ENCODE data around the gene APAF1.
"Not testable (repeated sequence)": the region's sequence is repeated elsewhere in the genome, so short reads cannot be mapped to it uniquely, and the experiment has no call there.

APAF1 gene

DNA sequence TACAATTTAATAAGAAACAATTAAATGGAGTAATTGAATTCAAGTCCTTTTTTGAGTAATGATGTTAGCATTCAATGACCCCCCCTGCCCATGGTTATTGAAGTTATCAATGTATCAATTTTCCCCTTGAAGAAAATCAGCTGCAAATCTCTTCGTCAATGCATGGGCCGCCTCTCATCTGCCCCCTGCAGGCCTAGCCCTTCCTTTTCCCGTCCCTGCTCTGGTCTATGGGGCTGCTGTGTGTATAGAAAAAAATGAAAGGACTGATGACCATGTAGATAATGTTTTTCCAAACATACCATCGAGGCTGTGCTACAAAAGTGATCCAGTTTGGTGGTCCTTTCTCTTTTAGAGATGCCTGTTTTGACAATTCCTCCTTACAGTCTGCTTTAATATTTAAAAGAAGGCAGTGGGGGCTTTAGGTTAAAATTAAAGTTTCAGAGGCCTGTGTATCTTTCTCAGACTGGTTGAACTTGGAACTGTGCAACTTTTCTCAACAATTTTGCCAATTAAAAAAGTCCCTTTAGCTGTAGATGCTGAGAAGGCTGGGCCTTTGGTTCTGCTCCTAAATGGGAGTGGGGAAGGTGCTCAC lies 98.4 kb downstream of the APAF1 start:
- H3K27me3 ChIP-seq (ENCODE audit: insufficient read depth, low read length) = peaks cover 27% of the 10 kb centered on the region
- 8% methylated on average over 3 of the region's 4 CpGs for WGBS

GRCh38 chr12:98744680-98745079 lies 99.6 kb downstream of the APAF1 start:
- 93% methylated on average over 2 of the region's 3 CpGs for WGBS
- Histone ChIP-seq H3K4me3 (ENCODE audit: low read length) (no peak overlapping the region), H3K9me3 (ENCODE audit: insufficient read depth, low read depth, low read length) (no peaks in the 10 kb centered on the region), H3K4me1 (ENCODE audit: insufficient read depth, low read length) (peaks cover 14% of the 10 kb centered on the region), H3K36me3 (ENCODE audit: insufficient read depth, low read length) (no peaks in the 10 kb centered on the region), H3K27me3 (ENCODE audit: insufficient read depth, low read length) (peaks cover 27% of the 10 kb centered on the region), H3K27ac (ENCODE audit: low read depth, low read length) (no peak overlapping the region), H3K9ac (ENCODE audit: low read depth, low read length) (no peak overlapping the region)

More for the DNA sequence above, 98.4 kb downstream of the APAF1 start:
- H3K9ac ChIP-seq (ENCODE audit: low read depth, low read length) = no peak overlapping the region
- peaks cover 14% of the 10 kb centered on the region for H3K4me1 ChIP-seq (ENCODE audit: insufficient read depth, low read length)
- H3K9me3 ChIP-seq (ENCODE audit: insufficient read depth, low read depth, low read length) = no peaks in the 10 kb centered on the region
- H3K4me3 ChIP-seq (ENCODE audit: low read length) = no peak overlapping the region
- no peaks in the 10 kb centered on the region for H3K36me3 ChIP-seq (ENCODE audit: insufficient read depth, low read length)
- no peak overlapping the region for H3K27ac ChIP-seq (ENCODE audit: low read depth, low read length)

GRCh38 chr12:98745578-98746391 lies 100.7 kb downstream of the APAF1 start:
- peak overlapping the region; percentile 58 for H3K4me3 ChIP-seq (ENCODE audit: low read length)
- 57% methylated on average over 54 of the region's 54 CpGs for WGBS
- no peaks in the 10 kb centered on the region for H3K36me3 ChIP-seq (ENCODE audit: insufficient read depth, low read length)
- no peak overlapping the region for H3K27ac ChIP-seq (ENCODE audit: low read depth, low read length)
- peak overlapping the region; percentile 45 for H3K9ac ChIP-seq (ENCODE audit: low read depth, low read length)
- peaks cover 14% of the 10 kb centered on the region for H3K4me1 ChIP-seq (ENCODE audit: insufficient read depth, low read length)
- H3K27me3 ChIP-seq (ENCODE audit: insufficient read depth, low read length) = peaks cover 27% of the 10 kb centered on the region
- no peaks in the 10 kb centered on the region for H3K9me3 ChIP-seq (ENCODE audit: insufficient read depth, low read depth, low read length)

DNA sequence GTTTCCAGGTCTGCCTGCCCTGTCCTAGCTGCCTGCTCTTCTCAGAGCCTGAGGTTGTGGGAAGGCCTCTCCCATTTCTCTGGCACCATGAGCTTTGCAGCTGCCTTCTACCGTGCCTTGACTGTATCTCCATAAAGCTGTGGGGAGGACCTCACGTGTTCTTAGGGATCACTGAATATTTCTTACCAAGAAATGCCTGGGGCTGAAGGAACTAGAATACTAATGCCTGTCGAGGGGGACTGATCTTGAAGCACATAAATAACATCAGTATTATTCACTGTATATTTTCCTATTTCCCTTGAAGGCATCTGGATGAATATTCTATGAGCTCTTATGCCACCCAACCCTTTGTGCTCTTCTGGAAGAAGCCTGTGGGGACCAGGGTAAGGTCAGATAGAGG lies 103.4 kb downstream of the APAF1 start:
- H3K27me3 ChIP-seq (ENCODE audit: insufficient read depth, low read length) = peaks cover 27% of the 10 kb centered on the region
- no peak overlapping the region for H3K9ac ChIP-seq (ENCODE audit: low read depth, low read length)
- H3K27ac ChIP-seq (ENCODE audit: low read depth, low read length) = no peak overlapping the region
- H3K9me3 ChIP-seq (ENCODE audit: insufficient read depth, low read depth, low read length) = no peaks in the 10 kb centered on the region
- peaks cover 9% of the 10 kb centered on the region; the same call in 1 of the 2 replicates for H3K4me1 ChIP-seq (ENCODE audit: insufficient read depth, low read length)
- WGBS = 97% methylated on average over 3 of the region's 3 CpGs
- H3K36me3 ChIP-seq (ENCODE audit: insufficient read depth, low read length) = no peaks in the 10 kb centered on the region
- no peak overlapping the region for H3K4me3 ChIP-seq (ENCODE audit: low read length)

DNA sequence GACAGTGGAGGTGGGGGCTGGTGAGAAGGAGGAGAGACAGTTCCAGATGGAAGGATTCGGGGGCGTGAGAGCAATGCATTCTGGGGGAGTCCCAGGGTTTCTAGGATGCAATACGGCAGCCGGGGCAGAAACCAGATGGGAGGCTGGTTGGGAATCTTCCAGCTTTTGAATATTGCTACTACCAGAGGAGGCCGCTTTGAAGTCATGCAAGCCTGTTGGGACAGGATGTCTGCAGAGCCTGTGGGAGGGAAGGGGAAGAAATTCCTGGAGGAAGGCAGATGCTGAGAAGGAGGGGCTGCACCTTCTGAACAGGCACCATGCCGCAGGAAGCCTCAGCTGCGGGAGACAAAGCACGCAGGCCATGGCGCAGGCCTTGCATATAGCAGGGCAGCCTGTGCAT lies 105.4 kb downstream of the APAF1 start:
- 80% methylated on average over 9 of the region's 9 CpGs for WGBS
- H3K4me1 ChIP-seq (ENCODE audit: insufficient read depth, low read length) = peaks cover 9% of the 10 kb centered on the region; the same call in 1 of the 2 replicates
- H3K9me3 ChIP-seq (ENCODE audit: insufficient read depth, low read depth, low read length) = no peaks in the 10 kb centered on the region
- H3K27me3 ChIP-seq (ENCODE audit: insufficient read depth, low read length) = peaks cover 17% of the 10 kb centered on the region
- no peaks in the 10 kb centered on the region for H3K36me3 ChIP-seq (ENCODE audit: insufficient read depth, low read length)
- H3K27ac ChIP-seq (ENCODE audit: low read depth, low read length) = no peak overlapping the region
- no peak overlapping the region for H3K9ac ChIP-seq (ENCODE audit: low read depth, low read length)
- H3K4me3 ChIP-seq (ENCODE audit: low read length) = no peak overlapping the region

DNA sequence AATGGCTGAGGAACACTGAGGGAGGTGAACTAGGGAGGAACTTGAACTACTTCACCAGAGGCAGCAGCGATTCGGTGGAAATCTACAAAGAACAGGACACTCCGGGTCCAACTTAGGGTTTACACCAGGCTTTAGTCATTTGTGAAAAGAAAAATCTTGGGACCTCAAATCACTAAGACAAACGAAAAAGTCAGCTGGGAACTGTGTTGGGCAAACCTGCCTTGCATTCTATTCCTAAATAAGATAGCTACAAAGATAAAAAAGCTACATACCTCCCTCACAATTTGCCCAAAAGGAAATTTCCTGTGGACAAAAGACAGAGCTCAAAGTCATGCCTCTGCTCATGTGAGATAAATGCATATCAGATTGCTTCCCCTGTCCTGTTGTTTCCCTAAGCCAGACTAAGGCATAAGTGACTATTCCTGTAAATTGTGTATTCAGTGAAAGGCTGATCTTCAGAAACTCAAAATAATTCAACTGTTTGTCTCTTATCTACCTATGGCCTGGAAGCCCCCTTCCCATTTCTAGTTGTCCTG lies 106.6 kb downstream of the APAF1 start:
- Histone ChIP-seq H3K9me3 (ENCODE audit: insufficient read depth, low read depth, low read length) (no peaks in the 10 kb centered on the region), H3K27me3 (ENCODE audit: insufficient read depth, low read length) (peaks cover 6% of the 10 kb centered on the region), H3K4me3 (ENCODE audit: low read length) (no peak overlapping the region), H3K9ac (ENCODE audit: low read depth, low read length) (no peak overlapping the region), H3K4me1 (ENCODE audit: insufficient read depth, low read length) (peaks cover 9% of the 10 kb centered on the region; the same call in 1 of the 2 replicates), H3K36me3 (ENCODE audit: insufficient read depth, low read length) (no peaks in the 10 kb centered on the region), H3K27ac (ENCODE audit: low read depth, low read length) (no peak overlapping the region)
- WGBS = 84% methylated on average over 4 of the region's 4 CpGs

GRCh38 chr12:98752726-98753125 lies 107.6 kb downstream of the APAF1 start:
- Histone ChIP-seq H3K4me1 (ENCODE audit: insufficient read depth, low read length) (peaks cover 9% of the 10 kb centered on the region; the same call in 1 of the 2 replicates), H3K4me3 (ENCODE audit: low read length) (no peak overlapping the region), H3K9me3 (ENCODE audit: insufficient read depth, low read depth, low read length) (no peaks in the 10 kb centered on the region), H3K9ac (ENCODE audit: low read depth, low read length) (no peak overlapping the region), H3K27ac (ENCODE audit: low read depth, low read length) (no peak overlapping the region), H3K36me3 (ENCODE audit: insufficient read depth, low read length) (no peaks in the 10 kb centered on the region), H3K27me3 (ENCODE audit: insufficient read depth, low read length) (no peaks in the 10 kb centered on the region)
- 77% methylated on average over 5 of the region's 5 CpGs for WGBS

GRCh38 chr12:98754095-98754494 lies 109.0 kb downstream of the APAF1 start:
- H3K27ac ChIP-seq (ENCODE audit: low read depth, low read length) = no peak overlapping the region
- H3K9me3 ChIP-seq (ENCODE audit: insufficient read depth, low read depth, low read length) = no peaks in the 10 kb centered on the region
- no peaks in the 10 kb centered on the region for H3K36me3 ChIP-seq (ENCODE audit: insufficient read depth, low read length)
- H3K27me3 ChIP-seq (ENCODE audit: insufficient read depth, low read length) = no peaks in the 10 kb centered on the region
- peaks cover 9% of the 10 kb centered on the region; the same call in 1 of the 2 replicates for H3K4me1 ChIP-seq (ENCODE audit: insufficient read depth, low read length)
- no peak overlapping the region for H3K9ac ChIP-seq (ENCODE audit: low read depth, low read length)
- 89% methylated on average over 5 of the region's 5 CpGs for WGBS
- H3K4me3 ChIP-seq (ENCODE audit: low read length) = no peak overlapping the region

DNA sequence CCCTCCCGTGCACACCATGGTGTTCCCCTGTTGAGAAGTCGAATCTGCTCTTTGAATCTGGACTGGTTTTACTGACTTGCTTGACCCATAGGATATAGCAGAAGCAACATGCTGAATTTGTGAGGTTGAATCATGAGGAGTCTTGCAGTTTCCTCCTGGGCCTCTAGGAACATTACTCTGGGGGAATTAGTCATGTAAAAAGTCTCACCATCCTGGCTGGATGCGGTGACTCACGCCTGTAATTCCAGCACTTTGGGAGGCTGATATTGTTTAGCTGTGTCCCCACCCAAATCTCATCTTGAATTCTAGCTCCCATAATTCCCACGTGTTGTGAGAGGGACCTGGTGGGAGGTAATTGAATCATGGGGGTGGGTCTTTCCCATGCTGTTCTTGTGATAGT lies 110.8 kb downstream of the APAF1 start:
- not testable (repeated sequence) for H3K27me3 ChIP-seq (ENCODE audit: insufficient read depth, low read length); H3K9me3 ChIP-seq (ENCODE audit: insufficient read depth, low read depth, low read length); H3K9ac ChIP-seq (ENCODE audit: low read depth, low read length); H3K4me3 ChIP-seq (ENCODE audit: low read length); H3K27ac ChIP-seq (ENCODE audit: low read depth, low read length); H3K36me3 ChIP-seq (ENCODE audit: insufficient read depth, low read length); H3K4me1 ChIP-seq (ENCODE audit: insufficient read depth, low read length)
- WGBS = 83% methylated on average over 5 of the region's 5 CpGs

DNA sequence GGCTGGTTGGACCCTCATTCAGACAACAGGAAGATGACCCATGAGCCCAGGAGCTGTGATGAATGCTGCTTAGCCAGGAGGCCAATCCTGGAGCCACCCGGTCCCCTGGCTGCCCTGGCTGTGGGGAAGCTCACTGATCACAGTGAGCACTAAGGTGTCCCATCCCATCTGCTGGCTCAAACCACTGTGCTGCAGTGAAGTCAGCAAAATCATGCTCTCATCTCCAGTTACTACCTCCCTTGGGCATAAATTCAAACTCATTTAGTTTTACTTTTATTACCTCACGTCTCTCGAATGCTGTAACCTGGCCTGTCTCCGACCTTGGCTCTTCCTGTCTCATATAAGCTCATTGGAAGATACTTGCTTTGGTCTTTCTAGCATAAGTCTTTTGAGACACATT lies 112.4 kb downstream of the APAF1 start:
- H3K9me3 ChIP-seq (ENCODE audit: insufficient read depth, low read depth, low read length) = no peaks in the 10 kb centered on the region
- no peaks in the 10 kb centered on the region for H3K27me3 ChIP-seq (ENCODE audit: insufficient read depth, low read length)
- H3K4me1 ChIP-seq (ENCODE audit: insufficient read depth, low read length) = peaks cover 7% of the 10 kb centered on the region; the same call in 1 of the 2 replicates
- H3K36me3 ChIP-seq (ENCODE audit: insufficient read depth, low read length) = no peaks in the 10 kb centered on the region
- no peak overlapping the region for H3K4me3 ChIP-seq (ENCODE audit: low read length)
- H3K9ac ChIP-seq (ENCODE audit: low read depth, low read length) = no peak overlapping the region
- WGBS = 69% methylated on average over 4 of the region's 4 CpGs
- H3K27ac ChIP-seq (ENCODE audit: low read depth, low read length) = no peak overlapping the region

DNA sequence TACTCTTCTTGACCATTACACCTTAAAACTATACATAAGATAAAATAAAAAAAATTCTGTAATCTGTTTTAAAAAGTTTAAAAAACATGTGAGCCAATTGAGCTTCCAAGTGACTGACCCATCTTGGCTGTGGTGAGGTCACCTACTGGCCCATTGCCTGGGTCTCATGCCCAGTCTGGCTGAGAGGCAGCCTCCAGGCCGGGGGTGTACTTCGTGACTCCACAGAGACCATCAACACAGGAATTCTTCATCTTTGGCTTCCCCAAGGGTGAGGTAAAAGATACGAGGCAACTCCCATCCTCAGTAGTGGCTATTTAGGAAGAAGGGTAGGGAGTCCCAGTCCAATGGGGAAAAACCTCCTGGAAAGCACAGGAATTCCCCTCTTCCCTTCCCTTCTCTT lies 113.2 kb downstream of the APAF1 start:
- H3K36me3 ChIP-seq (ENCODE audit: insufficient read depth, low read length) = no peaks in the 10 kb centered on the region
- H3K27me3 ChIP-seq (ENCODE audit: insufficient read depth, low read length) = no peaks in the 10 kb centered on the region
- 94% methylated on average over 2 of the region's 3 CpGs for WGBS
- no peaks in the 10 kb centered on the region for H3K9me3 ChIP-seq (ENCODE audit: insufficient read depth, low read depth, low read length)
- no peaks in the 10 kb centered on the region; the same call in 1 of the 2 replicates for H3K4me1 ChIP-seq (ENCODE audit: insufficient read depth, low read length)
- no peak overlapping the region for H3K27ac ChIP-seq (ENCODE audit: low read depth, low read length)
- no peak overlapping the region for H3K9ac ChIP-seq (ENCODE audit: low read depth, low read length)
- H3K4me3 ChIP-seq (ENCODE audit: low read length) = no peak overlapping the region
